SKM-1 treated with dmso at 0.1 percent for 144 hours (cell line): Measurements from ENCODE around the gene SPIN4.
"Not testable (repeated sequence)": the region's sequence is repeated elsewhere in the genome, so short reads cannot be mapped to it uniquely, and the experiment has no call there.

Experiments used
- DNase-seq: peaks from one replicate; lab custom pipeline; 2025; ENCODE audit not compliant: unreplicated experiment; lab: John Stamatoyannopoulos, UW

Gene SPIN4

DNA sequence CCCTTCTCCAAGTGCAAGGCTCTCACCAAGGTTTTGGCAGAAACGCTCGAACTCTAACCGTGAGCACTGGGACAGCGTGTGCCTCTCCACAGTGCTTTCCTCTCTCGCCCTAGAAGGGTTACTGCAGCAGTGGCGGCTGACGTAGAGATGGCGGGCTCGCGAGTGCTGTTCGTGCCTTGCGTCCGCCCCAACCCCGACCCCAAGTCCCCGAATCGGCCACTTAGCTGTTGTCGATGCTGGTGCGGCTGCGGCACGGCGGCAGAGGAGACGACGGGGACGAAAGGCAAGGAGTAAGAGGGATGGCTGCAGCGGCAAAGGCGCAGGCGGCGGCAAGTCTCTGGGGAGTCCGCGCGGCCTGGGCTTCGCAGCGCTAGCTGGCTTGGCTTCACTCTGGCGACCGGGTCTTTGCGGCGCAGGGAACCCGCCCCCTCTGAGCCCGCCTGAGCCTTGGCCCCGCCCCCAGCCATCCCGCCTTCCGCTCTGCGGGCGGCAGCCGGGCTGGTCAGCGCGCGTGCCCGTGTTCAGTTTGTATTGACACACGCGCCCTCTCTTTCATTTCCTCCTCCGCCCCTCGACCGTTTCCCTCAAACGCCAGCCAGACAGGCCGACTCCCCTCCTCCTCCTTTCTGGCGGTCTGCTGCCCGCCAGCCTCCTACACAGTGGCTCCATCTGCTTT is at the start of gene SPIN4:
TSS of gene SPIN4 (minus strand) at position 392 of the 676 bp plus-strand sequence. CDS start 513 bp downstream, outside the sequence.
- DNase-seq, result peak; percentile 79

- no peak for DNase-seq
Measured at GRCh38 chrX:63400340-63400739, 49.2 kb upstream of the SPIN4 start.

DNA sequence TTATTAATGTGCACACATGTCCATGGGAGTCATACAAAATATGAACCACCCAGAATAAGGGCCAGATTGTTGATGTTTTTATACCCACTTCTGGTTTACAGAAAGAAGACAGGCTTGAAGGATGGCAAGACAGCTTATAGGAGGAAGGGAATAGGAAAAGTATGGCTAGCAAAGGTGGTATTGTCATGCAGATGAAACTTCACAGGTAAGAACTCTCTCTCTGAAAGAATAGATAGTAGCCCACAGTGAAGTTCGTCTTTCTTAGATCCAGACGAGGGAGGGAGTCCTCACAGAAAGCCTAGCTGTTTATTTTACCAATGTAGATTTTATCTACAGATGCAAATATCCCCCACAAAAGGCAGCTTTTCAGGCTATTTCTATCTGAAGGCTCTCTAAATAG is 43.7 kb upstream of the SPIN4 start:
- DNase-seq, result no peak

GRCh38 chrX:63393094-63393493 is 42.0 kb upstream of the SPIN4 start:
- not testable (repeated sequence) for DNase-seq

DNA sequence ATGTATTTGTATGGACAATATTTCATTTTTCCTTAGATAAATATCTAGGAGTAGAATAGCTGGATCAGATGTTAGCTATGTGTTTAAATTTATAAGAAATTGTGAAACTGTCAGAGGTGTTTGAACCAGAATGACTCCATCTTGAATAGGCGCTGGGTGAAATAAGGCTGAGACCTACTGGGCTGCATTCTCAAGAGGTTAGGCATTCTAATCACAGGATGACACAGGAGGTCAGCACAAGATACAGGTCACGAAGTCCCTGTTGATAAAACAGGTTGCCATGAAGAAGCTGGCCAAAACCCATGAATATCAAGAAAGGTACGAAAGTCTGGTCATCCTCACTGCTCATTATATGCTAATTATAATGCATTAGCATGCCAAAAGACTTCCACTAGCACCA is 36.3 kb upstream of the SPIN4 start:
- no peak for DNase-seq

GRCh38 chrX:63384263-63384662 is 33.1 kb upstream of the SPIN4 start:
- DNase-seq, result not testable (repeated sequence)

- not testable (repeated sequence) for DNase-seq
Measured at GRCh38 chrX:63373012-63373411, 21.9 kb upstream of the SPIN4 start.

DNA sequence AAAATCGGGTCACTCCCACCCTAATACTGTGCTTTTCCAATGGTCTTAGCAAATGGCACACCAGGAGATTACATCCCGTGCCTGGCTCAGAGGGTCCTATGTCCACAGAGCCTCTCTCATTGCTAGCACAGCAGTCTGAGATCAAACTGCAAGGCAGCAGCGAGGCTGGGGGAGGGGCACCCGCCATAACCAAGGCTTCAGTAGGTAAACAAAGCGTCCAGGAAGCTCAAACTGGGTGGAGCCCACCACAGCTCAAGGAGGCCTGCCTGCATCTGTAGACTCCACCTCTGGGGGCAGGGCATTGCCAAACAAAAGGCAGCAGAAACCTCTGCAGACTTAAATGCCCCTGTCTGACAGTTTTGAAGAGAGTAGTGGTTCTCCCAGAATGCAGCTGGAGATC is 16.6 kb upstream of the SPIN4 start:
- not testable (repeated sequence) for DNase-seq

GRCh38 chrX:63363788-63364187 is 12.7 kb upstream of the SPIN4 start:
- DNase-seq, result no peak

DNA sequence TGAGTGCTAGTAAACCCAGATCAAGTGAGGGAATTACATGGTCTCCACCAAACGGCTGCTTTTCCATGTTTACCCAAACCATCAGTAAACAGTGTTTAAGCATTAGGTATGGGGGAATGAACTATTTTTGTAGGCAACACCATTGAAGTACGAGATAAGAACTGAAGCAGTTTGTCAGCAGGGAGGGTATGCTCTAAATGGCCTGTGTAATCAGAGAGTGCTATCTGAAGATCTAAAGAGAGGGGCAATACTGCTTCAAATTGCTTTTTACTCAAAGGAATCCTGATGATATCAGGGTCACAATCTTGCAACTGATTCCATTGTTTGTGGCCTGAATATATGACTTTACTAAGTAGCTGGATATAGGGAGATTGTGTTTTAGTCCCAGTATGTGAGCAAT is 10.4 kb upstream of the SPIN4 start:
- DNase-seq, result no peak

DNA sequence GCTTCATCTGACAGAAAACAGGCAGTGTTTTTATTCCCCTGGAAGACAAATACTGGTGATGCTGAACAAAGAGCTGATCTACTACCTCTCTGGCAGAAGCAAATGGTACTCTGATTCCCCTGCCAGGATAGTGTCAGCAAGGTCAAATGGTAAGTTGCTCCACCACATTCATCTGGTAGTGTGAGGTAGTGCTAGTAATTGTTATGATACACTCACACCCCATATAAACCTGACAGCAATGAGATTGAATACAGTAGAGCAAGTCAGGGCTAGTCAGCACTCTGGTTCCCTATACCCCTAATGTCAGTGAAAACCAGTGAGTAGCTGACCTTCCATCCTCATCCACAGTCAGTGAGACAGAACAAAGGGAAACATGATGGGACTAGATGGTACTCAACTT is 3.4 kb upstream of the SPIN4 start:
- DNase-seq, result no peak

DNA sequence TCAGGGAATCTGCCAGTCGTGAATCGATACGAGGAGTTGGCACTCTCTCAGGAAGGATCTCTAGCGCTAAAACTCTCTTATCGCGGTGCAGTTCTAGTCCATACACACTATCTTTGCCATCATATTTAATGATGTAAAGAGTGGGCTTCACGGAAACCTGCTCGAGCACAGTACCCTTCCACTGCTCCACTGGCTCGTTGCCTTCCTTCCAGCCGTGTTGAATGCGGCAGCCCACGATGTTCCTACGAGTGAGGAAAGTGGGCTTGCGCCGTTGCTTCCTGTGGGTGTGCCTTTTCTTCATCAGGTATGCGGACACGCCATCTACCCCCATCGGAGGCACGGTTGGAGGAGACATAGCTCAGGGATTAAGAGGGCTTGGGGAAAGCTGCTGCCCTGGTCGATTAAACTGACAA is 661 bp downstream of the SPIN4 start:
- DNase-seq, result no peak

DNA sequence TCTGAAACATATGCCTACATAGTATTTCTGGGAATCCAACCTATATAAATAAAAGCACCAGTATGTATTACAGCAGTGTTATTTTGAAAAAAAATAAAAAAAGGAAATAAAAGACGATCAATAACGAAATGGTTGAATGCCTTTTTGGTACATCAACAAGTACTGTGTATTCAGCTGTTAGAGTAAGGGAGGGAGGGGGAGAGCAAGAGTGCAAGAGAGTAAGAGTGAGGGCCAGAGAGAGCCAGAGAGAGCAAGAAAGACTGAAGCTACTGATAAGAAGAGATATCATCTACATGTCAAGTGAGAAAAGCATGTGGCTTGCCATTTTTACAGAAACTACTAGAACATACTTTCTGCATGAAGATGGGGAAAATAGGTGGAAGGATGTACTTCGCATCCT is 1.8 kb downstream of the SPIN4 start:
- no peak for DNase-seq

- peak; percentile 44 for DNase-seq
Measured at GRCh38 chrX:63330681-63331080, 20.5 kb downstream of the SPIN4 start.

- no peak for DNase-seq
Measured at GRCh38 chrX:63327788-63328187, 23.3 kb downstream of the SPIN4 start.

- no peak for DNase-seq
Measured at GRCh38 chrX:63299596-63299995, 51.5 kb downstream of the SPIN4 start.
